ENCODE data around the gene TMEM145.

Gene TMEM145

GRCh38 chr19:42287017-42287826 lies 25.9 kb upstream of the TMEM145 start:
- H3K4me3 ChIP-seq (ENCODE audit: low read length): no peak overlapping the region
- TF ChIP-seq EZH2phosphoT487 (IDR thresholded peaks at IDR 0.05; ENCODE audit: borderline replicate concordance, low read length): no peak
- TF ChIP-seq CTCF (IDR thresholded peaks at IDR 0.05; ENCODE audit: low read depth, low read length, poor library complexity, severe bottlenecking): no peak
- H3K79me2 ChIP-seq (ENCODE audit: control insufficient read depth, low read length): peaks cover 29% of the 10 kb centered on the region
- H3K9me2 ChIP-seq (replicated peaks; ENCODE audit: control insufficient read depth, low read length): no peaks in the 10 kb centered on the region
- H4K20me1 ChIP-seq (ENCODE audit: control insufficient read depth, insufficient read depth, low read depth, low read length): 0 out of 2 replicates have a peak, but pooled peaks cover 3% of the 10 kb centered on the region
- peaks cover 10% of the 10 kb centered on the region for H3F3A ChIP-seq (ENCODE audit: control insufficient read depth, insufficient read depth)
- H3K36me3 ChIP-seq (ENCODE audit: control insufficient read depth, low read length): peaks cover 65% of the 10 kb centered on the region
- peaks cover 34% of the 10 kb centered on the region for H3K4me1 ChIP-seq (ENCODE audit: control insufficient read depth, low read length)
- no peaks in the 10 kb centered on the region for H3K9me3 ChIP-seq (ENCODE audit: control insufficient read depth, insufficient read depth, low read length)
- H3K4me2 ChIP-seq (ENCODE audit: low read length): peak overlapping the region; percentile 87; the same call in 1 of the 2 replicates
- H3K27me3 ChIP-seq (ENCODE audit: control insufficient read depth, low read length): no peaks in the 10 kb centered on the region
- H3K27ac ChIP-seq (ENCODE audit: low read depth, low read length): no peak overlapping the region

GRCh38 chr19:42287827-42288107 lies 25.3 kb upstream of the TMEM145 start:
- Histone ChIP-seq H4K20me1 (ENCODE audit: control insufficient read depth, insufficient read depth, low read depth, low read length) (0 out of 2 replicates have a peak, but pooled peaks cover 3% of the 10 kb centered on the region), H3K9me2 (replicated peaks; ENCODE audit: control insufficient read depth, low read length) (no peaks in the 10 kb centered on the region), H3K4me2 (ENCODE audit: low read length) (no peak overlapping the region), H3K9me3 (ENCODE audit: control insufficient read depth, insufficient read depth, low read length) (no peaks in the 10 kb centered on the region), H3K36me3 (ENCODE audit: control insufficient read depth, low read length) (peaks cover 70% of the 10 kb centered on the region), H3F3A (ENCODE audit: control insufficient read depth, insufficient read depth) (peaks cover 6% of the 10 kb centered on the region), H3K4me1 (ENCODE audit: control insufficient read depth, low read length) (peaks cover 29% of the 10 kb centered on the region), H3K79me2 (ENCODE audit: control insufficient read depth, low read length) (peaks cover 29% of the 10 kb centered on the region), H3K4me3 (ENCODE audit: low read length) (no peak overlapping the region), H3K27me3 (ENCODE audit: control insufficient read depth, low read length) (no peaks in the 10 kb centered on the region), H3K27ac (ENCODE audit: low read depth, low read length) (no peak overlapping the region)
- TF ChIP-seq CTCF (IDR thresholded peaks at IDR 0.05; ENCODE audit: low read depth, low read length, poor library complexity, severe bottlenecking): no peak
- TF ChIP-seq EZH2phosphoT487 (IDR thresholded peaks at IDR 0.05; ENCODE audit: borderline replicate concordance, low read length): no peak

- Histone ChIP-seq H3K4me2 (ENCODE audit: low read length) (no peak overlapping the region), H3K4me1 (ENCODE audit: control insufficient read depth, low read length) (peaks cover 23% of the 10 kb centered on the region), H3K27me3 (ENCODE audit: control insufficient read depth, low read length) (no peaks in the 10 kb centered on the region), H4K20me1 (ENCODE audit: control insufficient read depth, insufficient read depth, low read depth, low read length) (0 out of 2 replicates have a peak, but pooled peaks cover 3% of the 10 kb centered on the region), H3F3A (ENCODE audit: control insufficient read depth, insufficient read depth) (no peaks in the 10 kb centered on the region), H3K27ac (ENCODE audit: low read depth, low read length) (no peak overlapping the region), H3K9me3 (ENCODE audit: control insufficient read depth, insufficient read depth, low read length) (no peaks in the 10 kb centered on the region), H3K36me3 (ENCODE audit: control insufficient read depth, low read length) (peaks cover 76% of the 10 kb centered on the region), H3K79me2 (ENCODE audit: control insufficient read depth, low read length) (peaks cover 24% of the 10 kb centered on the region), H3K4me3 (ENCODE audit: low read length) (no peak overlapping the region), H3K9me2 (replicated peaks; ENCODE audit: control insufficient read depth, low read length) (no peaks in the 10 kb centered on the region)
- TF ChIP-seq CTCF (IDR thresholded peaks at IDR 0.05; ENCODE audit: low read depth, low read length, poor library complexity, severe bottlenecking) (no peak), EZH2phosphoT487 (IDR thresholded peaks at IDR 0.05; ENCODE audit: borderline replicate concordance, low read length) (no peak)
Measured at GRCh38 chr19:42288387-42288786, 24.7 kb upstream of the TMEM145 start.
